HG03354 (cell line): ENCODE data around the gene MAP3K20.
"Not testable (repeated sequence)": the region's sequence is repeated elsewhere in the genome, so short reads cannot be mapped to it uniquely, and the experiment has no call there.

ENCODE experiments used
- ATAC-seq: cut with Tn5 transposase; IDR thresholded peaks from one replicate; pipeline ENCODE4 v1.9.1; 2021; ENCODE audit warnings: mild to moderate bottlenecking; ENCODE audit not compliant: unreplicated experiment, poor library complexity, severe bottlenecking

Gene MAP3K20

GRCh38 chr2:173150963-173151362 lies 75.3 kb downstream of the MAP3K20 start:
- no peak for ATAC-seq

GRCh38 chr2:173151671-173152401 lies 76.2 kb downstream of the MAP3K20 start:
- ATAC-seq = peak; percentile 78

- ATAC-seq = no peak
Observed at GRCh38 chr2:173153301-173153885, 77.7 kb downstream of the MAP3K20 start.

- ATAC-seq = no peak
Observed at GRCh38 chr2:173157676-173158293, 82.1 kb downstream of the MAP3K20 start.

GRCh38 chr2:173159791-173160463 lies 84.3 kb downstream of the MAP3K20 start:
- no peak for ATAC-seq

GRCh38 chr2:173160618-173161017 lies 85.0 kb downstream of the MAP3K20 start:
- ATAC-seq = no peak

DNA sequence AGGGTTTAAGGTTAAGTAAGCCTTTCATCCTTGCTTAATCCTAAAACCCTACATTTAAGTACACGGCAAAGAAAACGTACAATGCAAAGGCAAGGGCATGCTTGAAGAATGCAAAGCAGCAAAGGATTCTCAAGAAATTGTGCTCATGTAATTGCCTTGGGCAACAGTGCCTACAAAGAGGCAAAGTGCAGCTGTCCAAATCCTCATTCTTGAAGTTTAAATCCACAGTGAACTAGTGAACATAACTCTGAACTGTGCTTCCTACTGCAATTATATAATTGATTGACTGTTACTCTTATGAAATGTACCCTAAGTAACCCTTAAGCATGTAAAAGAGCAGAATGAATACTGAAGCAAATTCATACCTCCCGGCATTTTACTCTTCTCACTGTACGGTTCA lies 85.4 kb downstream of the MAP3K20 start:
- no peak for ATAC-seq

DNA sequence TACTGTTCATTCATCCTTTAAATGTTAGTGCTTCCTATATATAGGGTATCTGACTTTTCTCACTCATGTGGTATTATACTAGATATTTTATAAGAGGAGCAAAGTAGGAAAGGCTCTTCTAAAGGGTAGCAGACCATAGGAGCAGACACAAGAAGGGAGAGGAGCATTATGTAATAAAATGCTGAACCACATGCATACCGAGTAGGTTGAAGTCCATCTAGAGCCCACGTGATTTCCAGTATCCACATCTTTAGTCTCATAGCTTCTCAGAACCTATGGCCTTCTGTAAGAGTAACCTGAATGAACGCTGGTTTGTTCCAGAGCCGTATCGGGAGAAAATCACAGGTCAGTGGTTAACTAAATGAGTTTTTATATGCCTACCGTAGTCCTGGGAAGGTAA lies 85.9 kb downstream of the MAP3K20 start:
- ATAC-seq = no peak

DNA sequence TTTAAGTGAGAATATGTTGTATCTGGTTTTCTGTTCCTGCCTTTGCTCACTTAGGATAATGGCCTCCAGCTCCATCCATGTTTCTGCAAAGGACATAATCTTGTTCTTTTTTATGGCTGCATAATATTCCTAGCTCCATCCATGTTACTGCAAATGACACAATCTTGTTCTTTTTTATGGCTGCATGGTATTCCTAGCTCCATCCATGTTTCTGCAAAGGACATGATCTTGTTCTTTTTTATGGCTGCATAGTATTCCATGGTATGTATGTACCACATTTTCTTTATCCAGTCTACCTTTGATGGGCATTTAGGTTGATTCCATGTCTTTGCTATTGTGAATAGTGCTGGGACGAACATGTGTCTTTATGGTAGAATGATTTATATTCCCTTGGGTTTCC lies 87.7 kb downstream of the MAP3K20 start:
- ATAC-seq = not testable (repeated sequence)

- no peak for ATAC-seq
Observed at GRCh38 chr2:173164396-173164795, 88.8 kb downstream of the MAP3K20 start.

DNA sequence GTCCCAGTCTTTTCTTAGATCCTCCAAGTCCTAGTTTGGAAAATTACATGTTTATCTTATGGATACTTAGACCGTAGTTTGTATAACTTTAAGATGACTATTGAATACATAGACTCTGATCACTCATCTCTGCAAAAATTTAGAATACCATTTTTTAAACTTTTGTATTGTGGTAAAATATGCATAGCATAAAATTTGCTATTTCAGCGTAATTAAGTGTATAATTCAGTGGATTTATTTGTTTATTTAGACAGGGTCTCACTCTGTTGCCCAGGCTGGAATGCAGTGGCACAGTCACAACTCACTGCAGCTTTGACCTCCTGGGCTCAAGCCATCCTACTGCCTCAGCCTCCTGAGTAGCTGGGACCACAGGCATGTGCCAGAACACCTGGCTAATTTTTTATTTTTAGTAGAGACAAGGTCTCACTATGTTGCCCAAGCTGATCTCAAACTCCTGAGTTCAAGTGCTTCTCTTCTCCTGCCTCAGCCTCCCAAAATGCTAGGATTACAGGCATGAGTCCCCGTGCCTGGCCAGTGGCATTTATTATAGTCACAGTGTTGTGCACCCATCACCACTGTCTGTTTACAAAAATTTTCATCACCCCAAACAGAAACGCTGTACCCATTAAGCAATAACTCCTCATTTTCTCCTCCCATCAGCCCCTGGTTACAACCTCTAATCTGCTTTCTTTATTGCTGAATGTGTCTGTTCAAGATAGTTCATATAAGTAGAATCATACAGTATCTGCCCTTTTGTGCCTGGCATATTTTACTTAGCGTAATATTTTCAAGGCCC lies 90.0 kb downstream of the MAP3K20 start:
- no peak for ATAC-seq

- ATAC-seq = no peak
Observed at GRCh38 chr2:173171321-173171720, 95.7 kb downstream of the MAP3K20 start.

DNA sequence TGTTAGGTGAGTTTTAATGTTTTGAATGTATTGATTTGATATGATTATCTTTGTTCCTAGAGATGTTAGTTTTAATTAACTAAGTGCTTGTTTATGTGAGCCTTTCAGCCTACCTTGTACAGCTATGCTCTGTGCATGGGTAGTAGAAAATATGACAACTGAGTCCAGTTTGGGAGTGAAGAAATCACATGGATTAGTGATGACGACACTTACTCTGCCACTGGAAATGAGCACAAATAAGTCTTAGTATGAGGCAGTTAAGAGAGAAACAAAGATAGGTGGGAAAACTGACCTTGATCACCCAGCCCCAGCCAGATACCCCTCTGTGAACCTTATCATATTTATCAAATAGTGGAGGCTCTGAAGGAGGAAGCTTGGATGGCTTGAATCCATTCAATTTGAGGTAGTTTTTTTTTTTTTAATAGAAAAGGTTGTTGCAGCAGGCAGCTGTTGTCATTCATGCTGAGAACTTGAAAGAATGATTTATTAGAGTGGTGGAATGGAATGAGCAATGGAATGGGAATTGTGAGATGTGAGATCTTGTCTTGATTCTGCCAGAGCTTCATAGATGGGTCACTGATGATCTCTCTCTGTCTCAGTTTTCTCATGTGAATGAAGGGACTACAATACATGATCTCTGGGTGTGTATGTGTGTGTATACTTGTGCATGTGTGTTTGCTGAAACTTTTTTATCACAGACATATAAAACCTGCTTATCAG lies 96.4 kb downstream of the MAP3K20 start:
- no peak for ATAC-seq

DNA sequence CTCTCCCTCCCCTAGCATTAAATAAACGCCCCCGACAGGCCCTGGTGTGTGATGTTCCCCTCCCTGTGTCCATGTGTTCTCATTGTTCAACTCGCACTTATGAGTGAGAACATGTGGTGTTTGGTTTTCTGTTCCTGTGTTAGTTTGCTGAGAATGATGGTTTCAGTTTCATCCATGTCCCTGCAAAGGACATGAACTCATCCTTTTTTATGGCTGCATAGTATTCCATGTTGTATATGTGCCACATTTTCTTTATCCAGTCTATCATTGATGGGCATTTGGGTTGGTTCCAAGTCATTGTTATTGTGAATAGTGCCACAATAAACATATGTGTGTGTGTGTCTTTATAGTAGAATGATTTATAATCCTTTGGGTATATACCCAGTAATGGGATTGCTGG lies 98.7 kb downstream of the MAP3K20 start:
- ATAC-seq = not testable (repeated sequence)

- ATAC-seq = no peak
Observed at GRCh38 chr2:173175222-173175621, 99.6 kb downstream of the MAP3K20 start.

DNA sequence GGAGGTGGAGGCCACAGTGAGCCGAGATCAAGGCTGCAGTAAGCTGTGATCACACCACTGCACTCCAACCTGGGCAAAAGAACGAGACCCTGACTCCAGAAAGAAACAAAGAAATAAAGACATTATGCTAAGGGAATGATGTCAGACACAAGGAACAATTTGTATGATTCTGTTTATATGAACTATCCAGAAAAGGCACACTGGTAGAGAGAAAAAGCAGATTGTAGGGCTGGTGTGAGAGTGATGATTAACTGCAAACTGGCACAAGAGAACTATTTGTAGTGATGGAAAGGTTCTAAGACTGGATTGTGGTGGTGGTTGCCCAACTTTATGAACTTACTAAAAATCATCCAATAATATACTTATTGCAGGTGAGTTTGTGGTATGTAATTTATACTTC lies 106.3 kb downstream of the MAP3K20 start:
- no peak for ATAC-seq

GRCh38 chr2:173184031-173185004 lies 108.7 kb downstream of the MAP3K20 start:
- ATAC-seq = no peak

DNA sequence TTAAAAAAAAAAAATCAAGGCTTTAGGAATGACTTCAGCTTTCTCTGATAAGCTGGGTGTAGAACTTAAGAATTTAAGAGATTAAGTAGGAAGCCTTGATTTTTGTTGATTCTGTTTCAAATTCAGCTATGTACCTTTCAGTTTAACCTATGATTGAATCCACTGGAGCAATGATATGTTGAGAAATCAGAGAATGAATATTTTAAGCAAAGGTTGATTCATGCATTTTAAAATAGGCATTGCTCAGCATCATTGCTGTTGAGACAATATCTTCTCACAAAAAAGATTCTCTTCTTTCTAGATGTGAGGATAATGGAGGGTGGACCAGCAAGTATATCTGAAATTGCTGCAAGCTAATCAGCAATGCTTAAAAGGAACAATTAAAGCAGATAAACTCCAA lies 109.8 kb downstream of the MAP3K20 start:
- ATAC-seq = no peak
